ENCODE measurements around the gene MYCBPAP. TPM values are rescaled to one million over a fixed set of nuclear protein-coding genes. Genes with fewer than 3 reads are reported as not detected.

The MYCBPAP gene
- total RNA-seq, 4 donors from 2014 or later, result 0.38 to 2.3 (median 0.54) TPM

- no peak overlapping the region for H3K4me3 ChIP-seq (ENCODE audit: low read depth, poor library complexity, severe bottlenecking)
- intact Hi-C loops (cut with DNase I; ENCODE audit: low total_unique reads), result no loop called here
- DNase-seq (ENCODE audit: low spot score in 2 of 2), result no peak
- no peak for TF ChIP-seq POLR2A (IDR thresholded peaks at IDR 0.05)
- no peak for TF ChIP-seq CTCF (IDR thresholded peaks at IDR 0.05)
- 89 to 91% methylated on average over 14 of the region's 14 CpGs for WGBS, 2 donors
Measured at GRCh38 chr17:50461550-50462132, 46.6 kb upstream of the MYCBPAP start.

- WGBS, 2 donors, result 86 to 92% methylated on average over 9 of the region's 9 CpGs
- no peak for TF ChIP-seq CTCF (IDR thresholded peaks at IDR 0.05)
- H3K4me3 ChIP-seq (ENCODE audit: low read depth, poor library complexity, severe bottlenecking), result no peak overlapping the region
- intact Hi-C loops (cut with DNase I; ENCODE audit: low total_unique reads), result no loop called here
- no peak for DNase-seq (ENCODE audit: low spot score in 2 of 2)
Measured at GRCh38 chr17:50462446-50462845, 45.8 kb upstream of the MYCBPAP start.

- no peak for DNase-seq (ENCODE audit: low spot score in 2 of 2)
- TF ChIP-seq POLR2A (IDR thresholded peaks at IDR 0.05), result no peak
- TF ChIP-seq CTCF (IDR thresholded peaks at IDR 0.05), result no peak
- intact Hi-C loops (cut with DNase I; ENCODE audit: low total_unique reads), result no loop called here
- 91 to 98% methylated on average over 3 of the region's 3 CpGs for whole genome bisulfite sequencing, 2 donors
- H3K4me3 ChIP-seq (ENCODE audit: low read depth, poor library complexity, severe bottlenecking), result no peak overlapping the region
Measured at GRCh38 chr17:50464121-50464520, 44.1 kb upstream of the MYCBPAP start.

- intact Hi-C loops (cut with DNase I; ENCODE audit: low total_unique reads), result no loop called here
- no peak overlapping the region for H3K4me3 ChIP-seq (ENCODE audit: low read depth, poor library complexity, severe bottlenecking)
- WGBS, 2 donors, result 61 to 70% methylated on average over 4 of the region's 4 CpGs
- TF ChIP-seq CTCF (IDR thresholded peaks at IDR 0.05), result no peak
- no peak for TF ChIP-seq POLR2A (IDR thresholded peaks at IDR 0.05)
- no peak for DNase-seq (ENCODE audit: low spot score in 2 of 2)
Measured at GRCh38 chr17:50464736-50465135, 43.5 kb upstream of the MYCBPAP start.

GRCh38 chr17:50465171-50465570 lies 43.1 kb upstream of the MYCBPAP start:
- TF ChIP-seq CTCF (IDR thresholded peaks at IDR 0.05) (no peak), POLR2A (IDR thresholded peaks at IDR 0.05) (no peak)
- intact Hi-C loops (cut with DNase I; ENCODE audit: low total_unique reads), result no loop called here
- DNase-seq (ENCODE audit: low spot score in 2 of 2), result no peak
- no peak overlapping the region for H3K4me3 ChIP-seq (ENCODE audit: low read depth, poor library complexity, severe bottlenecking)
- 87 to 96% methylated on average over 6 of the region's 6 CpGs for WGBS, 2 donors

GRCh38 chr17:50465635-50466034 lies 42.6 kb upstream of the MYCBPAP start:
- no peak overlapping the region for H3K4me3 ChIP-seq (ENCODE audit: low read depth, poor library complexity, severe bottlenecking)
- no peak for TF ChIP-seq CTCF (IDR thresholded peaks at IDR 0.05)
- TF ChIP-seq POLR2A (IDR thresholded peaks at IDR 0.05), result no peak
- WGBS, 2 donors, result 91 to 97% methylated on average over 9 of the region's 9 CpGs
- intact Hi-C loops (cut with DNase I; ENCODE audit: low total_unique reads), result no loop called here
- DNase-seq (ENCODE audit: low spot score in 2 of 2), result no peak

Measured in lower leg skin (tissue), 4 donors.